HFFc6 (cell line): Measurements from ENCODE around the gene SHLD1. TPM values are rescaled to one million over a fixed set of nuclear protein-coding genes. Genes with fewer than 3 reads are reported as not detected.

Experiments
- DNase-seq: peaks from one replicate; pipeline ENCODE4 v3.0.0-alpha.2; 2018
- H3K27ac Mint-ChIP-seq: 2 replicates; pipeline ENCODE4 v1.8.0; 2020; ENCODE audit warnings: mild to moderate bottlenecking, mixed read lengths
- H3K27me3 Mint-ChIP-seq: 2 replicates; pipeline ENCODE4 v1.8.0; 2021; ENCODE audit warnings: mild to moderate bottlenecking, moderate library complexity, mixed read lengths; ENCODE audit not compliant: insufficient read depth
- H3K36me3 Mint-ChIP-seq: 2 replicates; pipeline ENCODE4 v1.8.0; 2021; ENCODE audit warnings: low read depth, mixed read lengths
- H3K4me1 Mint-ChIP-seq: 2 replicates; pipeline ENCODE4 v1.8.0; 2020; ENCODE audit warnings: low read depth, mixed read lengths
- H3K4me3 Mint-ChIP-seq: 2 replicates; pipeline ENCODE4 v1.8.0; 2020; ENCODE audit warnings: mild to moderate bottlenecking, moderate library complexity, mixed read lengths
- H3K9me3 Mint-ChIP-seq: 2 replicates; pipeline ENCODE4 v1.8.0; 2020; ENCODE audit warnings: mild to moderate bottlenecking, mixed read lengths
- CTCF ChIP-seq: fragments of 200-600 bp; sonication (generic); IDR thresholded peaks from 2 replicates; pipeline ENCODE4 v1.5.0; 2021; ENCODE audit warnings: antibody characterized with exemption, mild to moderate bottlenecking
- total RNA-seq, 6 experiments: library from RNA; stranded (reverse); fragmentation: NEBNext Ultra II Directional; extraction: Animal tissue kit (Norgen Biotek cat#: 25700); gene quantifications; 2 replicates in 1 of 6; 3 replicates in 5 of 6; pipeline ENCODE4 v1.2.3, GENCODE V29; 2021

SHLD1 gene
- total RNA-seq, 6 experiments from 2014 or later = 3.5 to 4.4 (median 3.8) TPM

- peak; percentile 97 for TF ChIP-seq CTCF
- no peaks in the 10 kb centered on the region for H3K36me3 Mint-ChIP-seq
- no peak overlapping the region for H3K27ac Mint-ChIP-seq
- no peak overlapping the region for H3K4me3 Mint-ChIP-seq
- peak; percentile 79 for DNase-seq
- H3K27me3 Mint-ChIP-seq = no peaks in the 10 kb centered on the region
- no peaks in the 10 kb centered on the region for H3K9me3 Mint-ChIP-seq
- H3K4me1 Mint-ChIP-seq = peaks cover 9% of the 10 kb centered on the region
Measured at GRCh38 chr20:5788385-5788895, 38.2 kb downstream of the SHLD1 start.

- no peak for DNase-seq
- TF ChIP-seq CTCF = no peak
- Mint-ChIP-seq H3K4me1 (peaks cover 9% of the 10 kb centered on the region), H3K9me3 (no peaks in the 10 kb centered on the region), H3K27me3 (no peaks in the 10 kb centered on the region), H3K36me3 (no peaks in the 10 kb centered on the region), H3K4me3 (no peak overlapping the region), H3K27ac (no peak overlapping the region)
Measured at GRCh38 chr20:5789827-5790226, 39.6 kb downstream of the SHLD1 start.

GRCh38 chr20:5793916-5794315 is 43.7 kb downstream of the SHLD1 start:
- H3K27me3 Mint-ChIP-seq = no peaks in the 10 kb centered on the region
- H3K36me3 Mint-ChIP-seq = no peaks in the 10 kb centered on the region
- H3K4me1 Mint-ChIP-seq = no peaks in the 10 kb centered on the region
- H3K4me3 Mint-ChIP-seq = no peak overlapping the region
- no peaks in the 10 kb centered on the region for H3K9me3 Mint-ChIP-seq
- no peak for TF ChIP-seq CTCF
- H3K27ac Mint-ChIP-seq = no peak overlapping the region
- DNase-seq = no peak

- Mint-ChIP-seq H3K4me3 (no peak overlapping the region), H3K4me1 (no peaks in the 10 kb centered on the region), H3K36me3 (no peaks in the 10 kb centered on the region), H3K27me3 (peaks cover 2% of the 10 kb centered on the region; the same call in 1 of the 2 replicates), H3K27ac (no peak overlapping the region), H3K9me3 (no peaks in the 10 kb centered on the region)
- no peak for TF ChIP-seq CTCF
- no peak for DNase-seq
Measured at GRCh38 chr20:5796331-5797040, 46.3 kb downstream of the SHLD1 start.

- H3K4me1 Mint-ChIP-seq = no peaks in the 10 kb centered on the region
- no peaks in the 10 kb centered on the region for H3K9me3 Mint-ChIP-seq
- peaks cover 2% of the 10 kb centered on the region; the same call in 1 of the 2 replicates for H3K27me3 Mint-ChIP-seq
- no peak for TF ChIP-seq CTCF
- DNase-seq = no peak
- H3K36me3 Mint-ChIP-seq = no peaks in the 10 kb centered on the region
- no peak overlapping the region for H3K4me3 Mint-ChIP-seq
- no peak overlapping the region for H3K27ac Mint-ChIP-seq
Measured at GRCh38 chr20:5797165-5797564, 47.0 kb downstream of the SHLD1 start.
